SK-N-SH treated with all-trans-retinoic acid at 6 μM for 48 hours (cell line): ENCODE results near the gene FAF1.

Experiments used
- CSDC2 ChIP-seq: fragments of 250-450 bp; sonication (Bioruptor Pico); IDR thresholded peaks from 2 replicates; pipeline ENCODE4 v1.5.0; 2020; ENCODE audit warnings: mild to moderate bottlenecking, moderate library complexity
- ISL1 ChIP-seq: fragments of 250-450 bp; sonication (Bioruptor Pico); IDR thresholded peaks from 2 replicates; pipeline ENCODE4 v2.1.2; 2022; ENCODE audit warnings: mild to moderate bottlenecking, moderate library complexity
- OSR1 ChIP-seq: fragments of 250-450 bp; sonication (Bioruptor Pico); IDR thresholded peaks from 2 replicates; pipeline ENCODE4 v1.8.0; 2022; ENCODE audit warnings: moderate library complexity, mild to moderate bottlenecking, inconsistent platforms
- PATZ1 ChIP-seq: fragments of 250-450 bp; sonication (Bioruptor Pico); IDR thresholded peaks from 2 replicates; pipeline ENCODE4 v1.8.0; 2020; ENCODE audit warnings: mild to moderate bottlenecking, moderate library complexity, borderline replicate concordance
- PPARA ChIP-seq: fragments of 250-450 bp; sonication (Bioruptor Pico); IDR thresholded peaks from 2 replicates; pipeline ENCODE4 v1.5.0; 2020; ENCODE audit warnings: mild to moderate bottlenecking, borderline replicate concordance
- RARB ChIP-seq: fragments of 250-450 bp; sonication (Bioruptor Pico); IDR thresholded peaks from 2 replicates; pipeline ENCODE4 v1.8.0; 2021; ENCODE audit warnings: mild to moderate bottlenecking, moderate library complexity
- TCF4 ChIP-seq: fragments of 250-450 bp; sonication (Bioruptor Pico); IDR thresholded peaks from 2 replicates; pipeline ENCODE4 v1.8.0; 2021; ENCODE audit warnings: mild to moderate bottlenecking, moderate library complexity, borderline replicate concordance
- TOX ChIP-seq: fragments of 250-450 bp; sonication (Bioruptor Pico); IDR thresholded peaks from 2 replicates; pipeline ENCODE4 v1.8.0; 2021; ENCODE audit warnings: mild to moderate bottlenecking, moderate library complexity, borderline replicate concordance
- ZC3H10 ChIP-seq: fragments of 250-450 bp; sonication (Bioruptor Pico); IDR thresholded peaks from 2 replicates; pipeline ENCODE4 v1.5.1; 2021; ENCODE audit warnings: mild to moderate bottlenecking, moderate library complexity
- ZFP30 ChIP-seq: fragments of 450-650 bp; formaldehyde crosslinking; IDR thresholded peaks from 2 replicates; pipeline ENCODE4 v1.5.0; 2022; ENCODE audit warnings: mild to moderate bottlenecking, moderate library complexity

- TF ChIP-seq TCF4 (CRISPR knock-in tag) (no peak), OSR1 (no peak), PPARA (no peak), PATZ1 (CRISPR knock-in tag) (0 out of 2 replicates have a peak, but pooled peaks have one; percentile 13), ZC3H10 (CRISPR knock-in tag) (peak; percentile 81; the same call in 1 of the 2 replicates), CSDC2 (no peak), ZFP30 (CRISPR knock-in tag) (no peak), RARB (CRISPR knock-in tag) (no peak), ISL1 (CRISPR knock-in tag) (peak; percentile 74), TOX (CRISPR knock-in tag) (no peak)
These were observed 356.5 kb downstream of the FAF1 start for GRCh38 chr1:50603274-50604271.
